Stimulated activated CD8-positive, alpha-beta memory T cell treated with anti-CD3 and anti-CD28 coated beads, Interleukin-7, amount 100 ng/mL, for 24 hours (primary cell): ENCODE data around the gene HEXIM1.

Source experiments
- DNase-seq: peaks from one replicate; pipeline ENCODE4 v3.0.0-alpha.2; 2020; ENCODE audit warnings: low read depth

HEXIM1 gene

GRCh38 chr17:45129940-45130680 is 18.2 kb upstream of the HEXIM1 start:
- DNase-seq = no peak

GRCh38 chr17:45130681-45131615 is 17.3 kb upstream of the HEXIM1 start:
- DNase-seq = no peak

GRCh38 chr17:45131616-45132319 is 16.5 kb upstream of the HEXIM1 start:
- no peak for DNase-seq

GRCh38 chr17:45132320-45132571 is 16.0 kb upstream of the HEXIM1 start, which contains the start of gene PLCD3:
Gene PLCD3, minus strand, starts transcription at chr17:45132515. Its CDS starts 105 bp downstream, at chr17:45132410.
- DNase-seq = no peak

GRCh38 chr17:45132572-45133463 is 15.5 kb upstream of the HEXIM1 start:
- DNase-seq = no peak

- peak; percentile 95 for DNase-seq
Observed at GRCh38 chr17:45135192-45135977, 12.9 kb upstream of the HEXIM1 start, which contains the start of gene ACBD4. Gene ACBD4, plus strand, starts transcription at chr17:45135687. Its CDS starts 458 bp downstream, at chr17:45136145.

GRCh38 chr17:45135978-45136791 is 12.1 kb upstream of the HEXIM1 start:
- no peak for DNase-seq

GRCh38 chr17:45136846-45137560 is 11.3 kb upstream of the HEXIM1 start:
- DNase-seq = no peak

GRCh38 chr17:45137561-45138305 is 10.5 kb upstream of the HEXIM1 start:
- DNase-seq = no peak

GRCh38 chr17:45138911-45139532 is 9.3 kb upstream of the HEXIM1 start:
- no peak for DNase-seq

GRCh38 chr17:45139533-45139920 is 8.7 kb upstream of the HEXIM1 start:
- no peak for DNase-seq

- no peak for DNase-seq
Observed at GRCh38 chr17:45143094-45143670, 5.1 kb upstream of the HEXIM1 start.

GRCh38 chr17:45143767-45144198 is 4.5 kb upstream of the HEXIM1 start:
- no peak for DNase-seq

GRCh38 chr17:45144199-45145034 is 3.9 kb upstream of the HEXIM1 start:
- DNase-seq = no peak

GRCh38 chr17:45145035-45145389 is 3.3 kb upstream of the HEXIM1 start:
- no peak for DNase-seq

- no peak for DNase-seq
Observed at GRCh38 chr17:45146166-45146565, 2.1 kb upstream of the HEXIM1 start.

- no peak for DNase-seq
Observed at GRCh38 chr17:45146592-45146889, 1.7 kb upstream of the HEXIM1 start.
